CD4-positive, alpha-beta T cell treated with Interferon alpha-2 for 1 hour (primary cell): ENCODE results near the gene CANX.
"Not testable (repeated sequence)": the region's sequence is repeated elsewhere in the genome, so short reads cannot be mapped to it uniquely, and the experiment has no call there.

ENCODE experiments used
- DNase-seq, 2 donors: peaks; one replicate each; pipeline ENCODE4 v3.0.0-alpha.2; 2020 to 2022

Gene CANX

DNA sequence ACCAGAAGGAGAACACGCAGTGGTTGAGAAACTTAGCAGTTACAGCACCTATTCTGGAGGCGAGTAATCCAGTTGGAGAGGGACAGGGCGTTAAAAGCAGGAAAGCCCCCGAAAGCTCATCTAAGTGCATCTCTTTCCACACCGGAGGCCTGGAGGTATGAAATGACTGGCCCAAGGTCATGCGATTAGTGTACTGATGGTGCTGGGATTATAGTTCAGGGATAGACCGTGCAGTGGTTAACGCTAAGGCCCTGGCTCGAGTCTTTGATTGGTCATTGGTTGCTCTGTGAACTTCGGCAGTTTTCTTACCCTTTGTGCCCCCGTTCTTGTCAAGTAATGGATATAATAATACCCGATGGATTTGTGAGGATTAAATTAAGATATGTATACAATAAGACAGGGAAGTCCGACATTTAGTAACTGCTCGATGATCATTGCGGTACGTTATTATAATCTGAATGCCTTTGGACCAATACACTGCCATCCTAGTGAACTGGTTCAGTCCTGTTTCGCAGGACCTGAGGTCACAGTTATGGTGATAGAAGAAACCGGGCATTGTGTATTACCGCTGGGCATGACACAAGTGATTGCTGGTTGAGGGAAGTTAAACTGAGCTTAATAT lies 960 bp downstream of the CANX start:
- peak; percentile 19 to 30 for DNase-seq

DNA sequence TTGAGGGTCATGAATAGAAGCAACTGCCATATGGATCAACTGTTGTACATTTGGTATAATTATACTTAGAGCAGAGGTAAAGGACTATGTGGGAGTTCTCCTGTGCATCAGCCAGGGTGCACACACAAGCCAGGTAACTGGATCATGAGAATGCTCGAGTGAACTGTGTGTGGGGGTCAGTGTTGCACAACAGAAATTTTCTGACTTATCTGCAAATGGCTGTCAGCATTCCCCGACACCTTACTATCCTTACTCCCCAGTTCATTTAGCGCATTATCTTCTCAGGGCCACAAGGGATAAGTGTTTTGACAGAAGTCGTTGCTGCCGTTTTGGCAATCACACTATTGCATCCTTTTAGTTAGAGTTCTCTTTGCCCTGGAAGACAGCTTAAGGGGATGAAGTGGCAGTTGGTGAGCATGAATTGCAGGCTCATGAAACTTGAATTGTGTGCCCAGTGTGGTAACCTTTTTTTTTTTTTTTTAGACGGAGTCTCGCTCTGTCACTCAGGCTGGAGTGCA lies 1.7 kb downstream of the CANX start:
- no peak for DNase-seq

DNA sequence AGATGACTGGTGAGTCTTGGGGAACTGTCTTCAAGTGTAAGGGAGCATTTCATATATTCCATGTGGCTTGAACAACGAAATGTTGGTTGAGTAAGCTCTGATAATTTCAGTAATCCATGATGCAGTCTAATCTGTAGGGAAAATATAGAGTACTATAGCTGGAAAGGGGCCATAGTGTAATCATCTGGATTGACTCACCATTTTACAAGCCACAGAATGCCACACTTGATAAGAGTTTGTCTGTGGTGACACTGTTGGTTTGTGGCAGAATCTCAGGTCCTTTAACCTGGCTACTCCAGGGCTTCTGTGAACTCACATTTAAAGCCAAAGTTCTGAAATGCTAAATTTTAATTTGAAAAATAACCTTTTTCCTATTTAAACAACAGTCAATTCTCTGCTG lies 17.5 kb downstream of the CANX start:
- no peak for DNase-seq

DNA sequence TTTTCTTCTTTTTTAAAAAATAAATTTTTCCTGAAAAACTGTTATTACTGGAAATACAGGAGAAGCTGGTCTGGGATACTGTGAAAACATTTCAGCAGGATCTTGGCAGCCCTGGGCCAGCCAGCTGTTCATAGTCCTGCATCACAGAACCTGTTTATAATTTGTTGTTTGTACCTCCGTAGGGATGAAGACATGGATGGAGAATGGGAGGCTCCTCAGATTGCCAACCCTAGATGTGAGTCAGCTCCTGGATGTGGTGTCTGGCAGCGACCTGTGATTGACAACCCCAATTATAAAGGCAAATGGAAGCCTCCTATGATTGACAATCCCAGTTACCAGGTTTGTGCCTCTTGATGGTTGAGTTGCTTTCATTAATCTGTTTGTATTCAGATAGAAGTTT lies 21.5 kb downstream of the CANX start:
- DNase-seq: no peak

DNA sequence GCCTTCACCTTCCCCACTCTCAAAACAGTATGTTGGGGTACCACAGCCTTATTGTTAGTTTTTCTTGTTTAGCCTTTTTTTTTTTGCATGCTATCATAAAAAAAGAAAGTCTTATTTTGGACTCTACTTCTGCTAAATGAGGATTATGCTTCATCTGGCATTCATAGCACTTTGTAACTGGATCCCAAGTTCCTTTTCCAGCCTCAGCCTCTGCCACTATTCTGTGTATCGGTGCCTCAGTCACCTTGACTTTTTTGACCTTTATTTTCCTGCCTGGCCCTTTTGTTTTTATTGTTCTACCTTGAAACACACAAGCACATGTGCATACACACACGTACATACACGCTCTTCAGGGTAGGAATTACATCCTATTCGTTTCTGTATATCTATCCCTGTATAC lies 25.4 kb downstream of the CANX start:
- DNase-seq: no peak

DNA sequence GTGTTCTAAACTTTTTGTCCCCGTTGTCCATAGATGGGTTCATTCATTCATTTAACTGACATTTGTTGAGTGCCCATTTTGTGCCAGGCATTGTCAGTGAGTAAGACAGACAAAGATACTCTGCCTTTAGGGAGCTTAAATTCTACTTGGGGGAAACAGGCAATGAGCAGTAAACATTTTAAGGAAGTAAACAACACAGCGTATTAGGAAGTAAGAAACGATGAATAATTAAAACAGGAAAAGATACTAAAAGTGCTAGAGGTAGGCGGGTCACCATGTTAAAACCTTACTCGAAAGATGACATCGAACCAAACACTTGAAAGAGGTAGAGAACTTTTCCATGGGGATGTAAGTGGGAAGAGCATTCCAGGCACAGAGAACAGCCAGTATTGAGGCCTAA lies 28.3 kb downstream of the CANX start:
- no peak for DNase-seq

DNA sequence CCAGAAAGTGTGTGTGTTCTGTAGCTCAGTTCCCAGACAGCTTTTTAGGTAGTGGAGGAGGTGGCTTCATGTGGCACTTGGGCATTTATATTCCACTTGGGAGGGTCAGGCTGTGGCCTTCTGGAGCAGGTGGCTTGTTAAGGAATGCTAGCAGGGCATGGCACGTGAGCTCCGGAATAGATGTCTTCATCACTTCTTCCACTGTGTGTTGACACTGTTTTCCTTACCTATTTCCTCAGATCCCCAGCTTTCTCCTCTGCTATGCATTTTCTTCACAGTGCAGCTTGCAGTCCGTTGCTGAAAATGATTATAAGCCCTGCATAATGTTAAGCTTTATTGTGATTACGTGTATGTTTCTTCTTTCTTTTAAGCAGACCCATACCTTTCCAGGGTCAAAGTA lies 30.5 kb downstream of the CANX start:
- DNase-seq: no peak

DNA sequence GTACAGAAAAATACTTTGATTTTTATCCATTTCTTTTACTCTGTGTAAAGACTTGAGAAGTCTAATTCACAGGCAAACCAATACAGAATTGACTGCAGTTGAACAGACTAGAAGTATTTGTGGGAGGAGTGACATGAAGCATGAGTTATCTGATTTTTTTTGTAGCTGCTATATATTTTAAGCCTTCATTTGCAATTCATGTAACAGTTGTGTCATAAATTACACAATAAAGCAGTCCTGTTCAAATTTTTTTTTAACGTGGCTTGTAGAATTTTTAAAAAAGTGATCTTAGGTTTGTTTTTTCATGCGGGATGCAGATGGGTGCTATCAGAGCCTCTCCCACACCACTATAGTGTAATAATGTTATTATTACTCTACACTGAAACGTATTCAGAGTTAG lies 31.0 kb downstream of the CANX start:
- no peak for DNase-seq

DNA sequence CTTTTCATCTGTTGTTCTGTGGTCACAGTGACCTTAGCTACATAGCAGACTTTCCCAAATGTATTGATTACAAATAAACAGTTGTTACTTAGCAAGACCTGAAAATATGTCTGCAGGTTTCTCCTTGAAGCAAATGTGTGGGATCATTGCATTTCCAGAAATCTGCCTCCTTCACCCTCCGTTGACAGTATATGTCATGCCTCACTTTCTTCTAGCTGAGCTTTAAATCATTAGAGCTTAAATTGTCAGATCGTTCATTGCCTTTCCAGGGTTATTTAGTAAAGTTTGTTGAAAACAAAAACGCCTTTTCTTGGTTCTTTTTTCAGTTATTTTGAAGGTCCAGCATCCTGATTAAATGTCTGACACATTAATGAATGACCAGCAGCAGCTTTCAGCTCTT lies 31.6 kb downstream of the CANX start:
- no peak for DNase-seq

DNA sequence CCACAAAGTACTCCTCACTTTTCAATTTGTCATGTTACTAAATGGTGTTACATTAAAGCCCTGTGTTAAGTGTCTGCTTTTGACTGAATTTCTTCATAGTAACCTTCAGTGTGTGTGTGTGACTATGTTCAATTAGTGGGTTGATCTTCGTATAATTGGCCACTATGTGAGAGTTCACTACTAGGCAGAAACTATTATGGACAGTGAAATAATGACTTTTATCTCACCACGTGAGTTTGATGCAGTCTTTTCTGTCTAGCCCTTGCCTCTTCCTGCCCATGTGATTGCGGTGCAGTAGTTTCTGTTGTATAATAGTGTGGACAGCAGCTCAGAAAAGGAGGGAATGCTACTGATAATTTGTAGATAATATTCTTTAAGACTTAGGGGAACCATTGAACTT lies 32.1 kb downstream of the CANX start:
- no peak for DNase-seq

DNA sequence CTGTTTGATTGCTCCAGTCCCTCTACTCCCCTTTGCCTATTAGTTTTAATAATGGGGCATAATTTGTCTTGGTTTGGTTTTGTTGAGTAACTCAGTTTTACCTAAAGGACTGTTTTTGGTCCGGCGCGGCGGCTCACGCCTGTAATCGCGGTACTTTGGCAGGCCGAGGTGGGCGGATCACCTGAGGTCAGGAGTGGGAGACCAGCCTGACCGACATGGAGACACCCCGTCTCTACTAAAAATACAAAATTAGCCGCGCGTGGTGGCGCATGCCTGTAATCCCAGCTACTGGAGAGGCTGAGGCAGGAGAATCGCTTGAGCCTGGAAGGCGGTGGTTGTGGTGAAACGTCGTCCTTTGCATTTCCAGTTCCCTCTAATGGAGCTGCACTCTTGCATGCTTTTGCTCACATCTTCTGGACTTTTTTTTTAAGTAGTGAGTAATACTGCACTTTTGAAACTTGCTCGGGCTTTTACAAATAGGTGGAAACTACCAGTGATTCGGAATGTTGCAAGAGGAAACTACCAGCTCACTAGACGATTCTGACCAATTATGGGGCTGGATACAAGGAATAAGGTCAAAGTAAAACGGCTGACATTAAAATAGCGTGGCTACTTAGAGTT lies 33.1 kb downstream of the CANX start:
- peak in 1 of 2 donors; percentile 40 for DNase-seq

DNA sequence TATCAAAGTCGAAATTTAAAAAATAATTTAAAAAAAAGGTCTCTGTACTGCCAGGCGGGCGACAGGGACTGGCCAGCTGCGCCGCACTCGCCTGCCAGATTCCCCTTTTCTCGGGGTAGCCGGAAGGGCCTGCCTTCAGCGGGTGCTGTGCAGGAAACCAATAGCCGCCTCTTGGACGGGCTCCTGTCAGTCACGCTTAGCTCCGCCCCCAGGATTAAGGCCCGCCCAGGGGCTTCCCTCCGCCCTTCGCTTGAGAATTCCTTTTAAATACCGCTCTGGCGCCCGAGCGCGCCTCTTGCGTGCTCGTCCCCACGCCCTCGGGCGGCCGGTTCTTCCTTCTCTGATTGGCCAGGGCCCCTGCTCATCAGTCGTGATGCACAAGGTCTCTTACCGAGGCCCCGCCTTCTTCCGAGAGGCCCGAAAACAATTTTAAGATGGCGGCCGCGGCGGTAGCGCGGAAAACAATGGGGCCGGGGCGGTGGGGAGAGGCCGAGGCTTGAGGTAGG lies 33.7 kb downstream of the CANX start, which contains the start of gene MAML1:
Gene MAML1, plus strand, starts transcription at position 411 of the 506 bp plus-strand sequence. CDS start 291 bp downstream, outside the sequence.
- peak; percentile 100 for DNase-seq

DNA sequence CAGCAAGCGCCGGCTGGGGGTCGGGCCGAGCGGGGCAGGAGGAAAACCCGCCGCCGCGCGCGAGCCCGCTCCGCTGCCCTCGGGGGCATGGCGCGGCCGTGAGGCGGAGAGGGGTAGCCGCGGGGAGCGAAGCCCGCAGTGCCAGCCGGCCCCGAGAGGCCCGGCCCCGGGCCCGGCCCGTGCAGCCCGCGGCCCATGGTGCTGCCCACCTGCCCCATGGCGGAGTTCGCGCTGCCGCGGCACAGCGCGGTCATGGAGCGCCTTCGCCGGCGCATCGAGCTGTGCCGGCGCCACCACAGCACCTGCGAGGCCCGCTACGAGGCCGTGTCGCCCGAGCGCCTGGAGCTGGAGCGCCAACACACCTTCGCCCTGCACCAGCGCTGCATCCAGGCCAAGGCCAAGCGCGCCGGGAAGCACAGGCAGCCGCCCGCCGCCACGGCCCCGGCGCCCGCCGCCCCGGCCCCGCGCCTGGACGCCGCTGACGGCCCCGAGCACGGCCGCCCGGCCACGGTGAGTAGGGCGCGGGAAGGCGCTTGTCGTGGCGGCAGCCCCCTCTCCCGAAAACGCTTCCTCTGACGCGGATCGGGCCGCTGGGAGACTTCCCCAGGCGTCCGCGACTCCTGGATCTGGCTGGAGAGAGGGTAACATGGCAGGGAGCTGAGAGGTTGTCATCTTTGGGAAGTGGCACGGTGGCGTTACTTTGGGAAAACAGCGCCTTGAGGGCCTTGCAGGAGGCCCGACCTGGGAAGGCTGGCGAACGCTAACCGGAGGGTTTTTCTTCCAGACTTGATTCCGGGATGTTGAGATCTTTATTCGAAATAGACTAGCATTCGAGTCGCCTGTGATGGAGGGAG lies 34.4 kb downstream of the CANX start:
- peak in 1 of 2 donors; percentile 10 for DNase-seq

DNA sequence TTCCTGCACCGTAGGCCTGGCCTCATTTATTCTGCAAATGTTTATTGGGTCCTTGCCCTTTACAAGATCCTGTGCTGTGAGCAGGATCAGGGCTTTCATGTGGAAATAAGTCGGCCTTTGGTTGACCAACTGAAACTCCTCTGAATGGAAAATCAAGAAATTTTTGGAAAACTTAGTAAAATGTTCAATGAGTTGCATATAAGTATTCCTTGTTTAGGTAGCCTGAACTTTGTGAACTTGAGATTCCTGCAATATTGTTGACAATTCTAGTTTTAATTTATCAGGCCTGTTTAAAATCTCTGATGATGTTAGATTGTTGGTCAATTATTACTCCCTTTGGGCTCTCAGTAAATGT lies 35.0 kb downstream of the CANX start:
- no peak for DNase-seq

DNA sequence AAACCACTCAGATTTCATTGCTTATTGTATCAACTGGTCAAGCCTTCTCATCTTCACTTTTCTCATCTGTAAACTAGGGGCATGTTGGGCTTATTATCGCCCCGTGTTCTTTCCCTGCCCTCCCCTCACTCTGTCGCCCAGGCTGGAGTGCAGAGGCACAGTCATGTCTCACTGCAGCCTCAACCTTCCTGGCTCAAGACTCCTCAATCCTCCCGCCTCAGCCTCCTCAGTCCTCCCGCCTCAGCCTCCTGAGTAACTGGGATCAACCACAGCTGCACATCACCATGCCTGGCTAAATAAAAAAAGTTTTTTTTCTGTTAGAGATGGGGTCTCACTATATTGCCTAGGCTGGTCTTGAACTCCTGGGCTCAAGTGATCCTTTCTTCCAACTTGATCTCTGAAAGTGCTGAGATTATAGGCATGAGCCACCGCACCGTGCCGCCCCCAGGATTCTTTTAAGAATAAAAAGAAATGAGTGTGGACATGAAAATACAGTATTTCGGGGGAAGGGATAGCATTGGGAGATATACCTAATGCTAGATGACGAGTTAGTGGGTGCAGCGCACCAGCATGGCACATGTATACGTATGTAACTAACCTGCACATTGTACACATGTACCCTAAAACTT lies 35.9 kb downstream of the CANX start:
- DNase-seq: no peak

DNA sequence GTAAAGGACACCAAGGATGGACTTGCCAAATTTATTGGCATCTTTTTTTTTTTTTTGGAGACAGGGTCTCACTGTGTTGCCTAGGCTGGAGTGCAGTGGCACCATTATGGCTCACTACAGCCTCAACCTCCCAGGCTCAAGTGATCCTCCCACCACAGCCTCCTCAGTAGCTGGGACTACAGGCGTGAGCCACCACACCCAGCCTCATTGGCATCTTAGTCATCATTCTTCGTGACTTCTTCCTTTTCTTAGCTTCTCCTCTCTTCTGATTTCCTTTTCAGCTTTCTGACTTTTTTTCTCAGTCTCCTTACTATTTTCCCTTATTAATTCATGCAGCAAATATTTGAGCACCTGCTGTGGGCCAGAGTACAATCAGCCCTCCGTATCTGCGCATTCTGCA lies 40.0 kb downstream of the CANX start:
- no peak for DNase-seq

DNA sequence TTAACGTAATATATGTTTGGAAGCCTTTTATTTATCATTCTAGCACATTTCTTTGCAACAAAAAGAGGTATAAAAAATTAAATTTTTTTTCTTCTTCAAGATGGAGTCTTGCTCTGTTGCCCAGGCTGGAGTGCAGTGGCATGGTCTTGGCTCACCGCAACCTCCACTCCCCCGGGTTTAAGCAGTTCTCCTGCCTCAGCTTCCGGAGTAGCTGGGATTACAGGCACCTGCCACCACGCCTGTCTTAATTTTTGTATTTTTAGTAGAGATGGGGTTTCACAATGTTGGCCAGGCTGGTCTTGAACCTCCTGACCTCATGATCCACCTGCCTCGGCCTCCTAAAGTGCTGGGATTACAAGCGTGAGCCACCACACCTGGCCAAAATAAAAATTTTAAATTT lies 45.3 kb downstream of the CANX start:
- not testable (repeated sequence) for DNase-seq

DNA sequence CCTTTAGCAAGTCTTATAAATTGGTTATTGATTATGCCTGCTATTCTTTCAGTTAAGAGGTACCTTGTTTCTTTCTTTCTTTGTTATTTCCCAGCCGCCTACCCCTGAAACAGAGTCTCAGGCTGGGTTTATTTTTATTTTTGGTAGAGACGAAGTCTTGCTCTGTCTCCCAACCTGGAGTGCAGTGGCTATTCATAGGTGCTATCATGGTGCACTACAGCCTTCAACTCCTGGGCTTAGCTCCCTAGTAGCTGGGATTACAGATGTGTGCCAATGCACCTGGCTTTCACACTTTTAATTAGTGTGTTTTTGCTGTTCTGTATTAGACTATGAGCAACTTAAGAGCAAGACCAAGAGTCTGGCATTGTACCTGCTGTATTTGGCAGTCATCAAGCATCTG lies 48.1 kb downstream of the CANX start:
- no peak for DNase-seq

DNA sequence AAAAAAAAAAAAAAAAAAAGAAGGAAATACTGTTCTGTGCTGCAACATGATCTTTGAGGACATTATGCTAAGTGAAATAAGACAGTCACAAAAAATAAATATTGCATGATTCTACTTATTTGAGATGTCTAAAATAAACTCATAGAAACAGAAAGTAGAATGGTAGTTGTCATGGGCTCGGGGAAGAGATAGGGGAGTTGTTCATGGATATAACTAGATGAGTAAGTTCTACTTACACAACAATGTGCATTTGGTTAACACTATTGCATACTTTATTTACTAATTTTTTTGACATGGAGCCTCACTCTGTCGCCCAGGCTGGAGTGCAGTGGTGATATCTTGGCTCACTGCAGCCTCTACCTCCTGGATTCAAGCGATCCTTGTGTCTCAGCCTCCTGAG lies 49.0 kb downstream of the CANX start:
- DNase-seq: no peak

DNA sequence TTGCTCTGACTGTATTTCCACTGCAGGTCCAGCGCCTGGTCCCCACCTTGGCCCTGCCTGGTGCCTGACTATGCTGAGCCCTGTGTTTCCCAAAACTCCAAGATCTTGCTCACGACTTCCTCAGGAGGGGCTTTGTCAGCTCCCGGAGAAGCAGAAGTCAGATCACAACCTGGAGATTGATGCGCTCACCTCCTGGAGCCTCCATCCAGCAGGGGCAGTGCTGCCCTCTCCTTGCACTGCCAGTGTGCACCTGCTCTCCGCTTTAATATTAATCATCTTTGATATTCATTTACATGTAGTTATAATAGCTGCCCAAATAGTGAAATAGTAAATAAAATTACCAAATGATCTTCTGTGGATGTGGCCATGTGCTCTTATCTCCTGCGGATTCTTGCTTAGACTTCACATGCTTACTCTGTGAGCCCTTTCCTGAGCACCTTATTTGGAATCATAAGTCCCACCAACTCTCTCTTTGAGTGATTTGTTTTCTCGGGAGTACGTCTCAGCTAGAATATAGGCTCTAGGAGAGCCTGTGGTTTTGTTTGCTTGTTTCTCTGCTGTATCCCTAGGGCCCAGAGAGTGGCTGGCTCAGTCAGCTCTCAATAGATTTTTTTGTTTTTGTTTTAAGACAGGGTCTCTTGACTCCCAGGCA lies 51.2 kb downstream of the CANX start:
- DNase-seq: no peak

DNA sequence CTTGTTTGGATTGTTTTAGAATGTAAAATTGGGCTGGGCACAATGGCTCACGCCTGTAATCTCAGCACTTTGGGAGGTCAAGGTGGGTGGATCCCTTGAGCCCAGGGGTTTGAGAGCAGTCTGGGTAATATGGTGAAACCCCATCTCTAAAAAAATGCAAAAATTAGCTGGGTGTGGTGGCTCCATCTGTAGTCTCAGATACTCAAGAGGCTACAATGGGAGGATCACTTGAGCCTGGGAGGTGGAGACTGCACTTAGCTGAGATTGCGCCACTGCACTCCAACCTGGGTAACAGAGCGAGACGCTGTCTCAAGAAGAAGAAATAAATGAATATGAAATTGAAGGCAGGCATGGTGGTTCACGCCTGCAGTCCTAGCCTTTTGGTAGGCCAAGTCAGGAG lies 55.2 kb downstream of the CANX start:
- no peak for DNase-seq

DNA sequence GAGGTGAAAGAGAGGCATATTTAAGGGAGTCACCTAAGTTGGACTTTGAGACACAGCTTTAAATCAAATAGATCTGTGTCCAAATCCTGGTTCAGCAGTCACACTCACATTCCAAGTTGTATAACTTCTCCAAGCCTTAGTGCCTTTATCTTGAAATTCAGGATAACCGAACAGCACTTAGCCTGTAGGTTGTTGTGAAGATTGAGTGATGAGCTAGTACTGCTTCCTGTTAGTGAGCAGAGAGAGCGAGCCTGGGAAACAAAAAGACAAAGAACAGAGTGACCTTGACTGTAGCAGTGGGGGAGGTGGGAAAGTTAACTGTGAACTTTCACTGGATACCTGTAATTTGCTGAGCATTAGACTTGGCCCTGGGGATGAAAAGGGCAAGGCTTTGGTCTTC lies 56.3 kb downstream of the CANX start:
- DNase-seq: no peak

DNA sequence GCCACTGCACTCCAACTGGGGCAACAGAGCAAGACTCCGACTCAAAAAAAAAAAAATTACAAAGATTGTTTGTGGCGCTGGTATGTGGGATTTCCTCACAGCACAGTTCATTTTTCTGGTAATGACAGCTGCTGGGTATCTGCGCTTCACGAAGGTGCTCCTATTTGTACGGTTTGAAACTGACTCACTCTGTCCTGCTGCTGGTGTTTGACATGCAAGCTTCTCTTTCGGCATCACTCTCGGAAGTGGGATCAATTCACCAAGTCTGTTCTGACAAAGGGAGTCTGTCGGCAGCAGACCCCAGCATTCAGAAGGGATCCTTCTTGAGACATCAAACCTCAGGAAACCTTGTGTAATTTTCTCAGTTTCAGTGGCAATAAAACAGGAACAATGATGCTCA lies 60.2 kb downstream of the CANX start:
- DNase-seq: no peak
